GM10248 (cell line): ENCODE results near the gene GABRG3.

Experiments used
- CTCF ChIA-PET: fragments of 300-600 bp; sonication (Branson Sonifier 250); formaldehyde crosslinking; extraction: SDS; loops from one replicate; lab custom pipeline; 2021; ENCODE audit warnings: antibody characterized with exemption; lab: Yijun Ruan, JAX
- POLR2A ChIA-PET: fragments of 350-650 bp; sonication (Branson Sonifier 250); formaldehyde crosslinking; extraction: SDS; loops from one replicate; lab custom pipeline; 2020; ENCODE audit warnings: antibody characterized with exemption; lab: Yijun Ruan, JAX
- DNase-seq: peaks from one replicate; pipeline ENCODE4 v3.0.0; 2012; ENCODE audit errors: extremely low spot score
- TF ChIP-seq, protein P1 (sequence below): IDR thresholded peaks from 2 replicates; pipeline ENCODE4 v1.5.1; 2012; ENCODE audit warnings: mild to moderate bottlenecking, low read depth; ENCODE audit errors: extremely low read depth, missing control alignments, control extremely low read depth

The GABRG3 gene

DNA sequence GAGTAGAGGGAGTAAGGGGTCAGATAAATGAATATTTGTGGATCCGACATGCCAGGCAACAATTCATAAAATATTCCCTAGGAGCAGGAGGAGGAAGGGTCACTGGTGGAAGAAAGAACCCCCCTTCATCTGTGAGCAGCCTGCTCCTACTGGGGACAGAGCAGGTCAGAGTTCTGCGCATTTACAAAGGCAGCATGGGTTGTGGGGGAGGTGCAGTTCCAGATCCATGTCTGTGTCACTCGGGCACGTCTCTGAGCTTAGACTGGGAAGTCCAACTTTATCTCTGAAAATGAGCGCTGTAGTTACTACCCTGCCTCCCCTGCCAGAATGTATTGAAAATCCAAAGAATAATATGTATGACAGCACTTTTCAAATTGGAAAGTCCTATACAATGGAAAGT is 115.2 kb downstream of the GABRG3 start:
- TF ChIP-seq, protein P1, sequence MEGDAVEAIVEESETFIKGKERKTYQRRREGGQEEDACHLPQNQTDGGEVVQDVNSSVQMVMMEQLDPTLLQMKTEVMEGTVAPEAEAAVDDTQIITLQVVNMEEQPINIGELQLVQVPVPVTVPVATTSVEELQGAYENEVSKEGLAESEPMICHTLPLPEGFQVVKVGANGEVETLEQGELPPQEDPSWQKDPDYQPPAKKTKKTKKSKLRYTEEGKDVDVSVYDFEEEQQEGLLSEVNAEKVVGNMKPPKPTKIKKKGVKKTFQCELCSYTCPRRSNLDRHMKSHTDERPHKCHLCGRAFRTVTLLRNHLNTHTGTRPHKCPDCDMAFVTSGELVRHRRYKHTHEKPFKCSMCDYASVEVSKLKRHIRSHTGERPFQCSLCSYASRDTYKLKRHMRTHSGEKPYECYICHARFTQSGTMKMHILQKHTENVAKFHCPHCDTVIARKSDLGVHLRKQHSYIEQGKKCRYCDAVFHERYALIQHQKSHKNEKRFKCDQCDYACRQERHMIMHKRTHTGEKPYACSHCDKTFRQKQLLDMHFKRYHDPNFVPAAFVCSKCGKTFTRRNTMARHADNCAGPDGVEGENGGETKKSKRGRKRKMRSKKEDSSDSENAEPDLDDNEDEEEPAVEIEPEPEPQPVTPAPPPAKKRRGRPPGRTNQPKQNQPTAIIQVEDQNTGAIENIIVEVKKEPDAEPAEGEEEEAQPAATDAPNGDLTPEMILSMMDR = no peak
- POLR2A ChIA-PET = no interaction called here
- no peak for DNase-seq
- CTCF ChIA-PET = no interaction called here

DNA sequence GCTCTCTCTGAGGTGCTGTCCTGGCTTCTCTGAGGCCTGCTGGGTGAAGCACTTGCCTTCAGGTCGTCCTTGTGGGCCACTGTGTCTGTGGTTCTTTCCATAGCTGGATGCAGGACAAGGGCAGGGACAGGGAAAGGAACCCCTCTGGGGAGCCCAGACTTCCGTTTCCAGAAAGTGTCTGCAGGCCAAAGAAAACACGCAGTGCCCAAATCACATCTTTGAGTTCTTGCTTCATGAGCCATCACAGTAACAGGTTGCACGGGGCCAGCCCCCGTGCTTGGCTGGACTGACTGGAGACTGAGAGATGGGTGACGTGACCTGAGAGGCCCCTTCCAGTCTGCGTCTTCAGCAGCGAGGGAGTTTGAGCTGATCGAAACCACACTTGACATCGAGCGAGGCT is 115.8 kb downstream of the GABRG3 start:
- TF ChIP-seq, protein P1 = no peak
- DNase-seq = no peak
- ChIA-PET CTCF (no interaction called here), POLR2A (no interaction called here)

DNA sequence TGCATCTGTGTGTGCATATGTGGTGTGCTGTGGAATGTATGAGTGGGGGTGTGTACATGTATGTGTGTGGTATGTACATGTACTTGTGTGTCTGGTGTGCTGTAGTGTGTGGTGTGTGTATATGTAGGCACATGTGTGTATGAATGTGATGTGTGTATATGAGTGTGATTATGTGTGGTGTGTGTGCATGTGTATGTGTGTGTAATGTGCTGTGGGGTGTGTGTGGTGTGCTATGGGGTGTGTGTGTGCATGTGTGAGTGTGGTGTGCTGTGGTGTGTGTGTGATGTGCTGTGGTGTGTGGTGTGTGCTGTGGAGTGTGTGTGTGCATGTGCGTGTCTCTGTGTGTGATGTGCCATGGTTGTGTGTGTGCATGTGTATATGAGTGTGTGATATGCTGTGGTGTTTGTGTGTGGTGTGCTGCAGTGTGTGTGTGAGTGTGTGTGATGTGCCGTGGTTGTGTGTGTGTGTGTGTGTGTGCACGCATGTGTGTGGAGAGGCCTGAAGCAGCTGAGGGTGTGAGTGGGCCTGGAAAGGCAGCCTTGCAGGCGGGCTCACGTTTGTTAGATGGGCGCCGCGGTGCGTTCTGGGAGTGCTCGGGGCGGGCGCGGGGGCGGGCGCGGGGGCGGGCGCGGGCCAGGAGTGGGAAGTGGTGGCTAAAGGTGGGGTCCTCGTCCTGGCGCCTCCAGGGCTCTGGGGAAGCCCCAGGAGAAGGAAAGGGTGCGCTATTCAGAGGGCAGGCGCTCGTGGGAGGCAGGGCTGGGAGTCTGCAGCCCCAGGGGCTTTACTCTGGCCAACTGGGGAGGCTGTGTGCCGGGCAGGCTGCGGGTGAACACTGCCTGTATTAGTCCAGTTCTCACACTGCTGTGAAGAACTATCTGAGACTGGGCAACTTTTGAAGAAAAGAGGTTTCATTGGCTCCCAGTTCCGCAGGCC is 116.9 kb downstream of the GABRG3 start:
- POLR2A ChIA-PET = no interaction called here
- CTCF ChIA-PET = no interaction called here
- TF ChIP-seq, protein P1 = no peak
- DNase-seq = no peak

DNA sequence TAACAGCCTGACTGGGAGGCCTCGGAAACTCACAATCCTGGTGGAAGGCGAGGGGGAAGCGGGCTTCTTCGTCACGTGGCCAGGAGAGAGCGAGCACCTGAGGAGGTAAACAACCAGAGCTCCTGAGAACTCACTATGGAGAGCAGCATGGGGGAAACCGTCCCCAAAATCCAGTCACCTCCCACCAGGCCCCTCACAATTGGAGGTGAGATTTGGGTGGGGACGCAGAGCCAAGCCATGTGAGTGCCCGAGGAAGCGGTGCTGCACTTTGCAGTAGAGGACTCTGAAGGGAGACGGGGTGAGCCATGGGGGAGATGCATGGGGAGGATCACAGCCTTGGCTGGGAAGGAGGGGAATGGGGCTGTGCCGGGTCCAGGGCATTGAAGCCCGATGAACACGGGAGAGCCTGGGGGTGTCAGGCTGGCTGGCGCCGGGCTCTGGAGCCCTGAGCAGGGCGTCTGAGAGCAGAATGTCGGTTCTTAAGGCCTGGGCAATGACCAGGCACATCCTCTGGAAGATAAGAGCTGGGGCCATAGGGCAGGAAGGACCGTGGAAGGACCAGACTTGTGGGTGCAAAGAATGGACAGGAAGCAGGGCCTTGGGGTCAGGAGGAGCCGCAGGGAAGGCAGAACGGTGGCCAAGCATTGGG is 117.7 kb downstream of the GABRG3 start:
- ChIA-PET CTCF (no interaction called here), POLR2A (no interaction called here)
- no peak for DNase-seq
- TF ChIP-seq, protein P1 = no peak

GRCh38 chr15:27089233-27089586 is 118.2 kb downstream of the GABRG3 start:
- TF ChIP-seq, protein P1 = no peak
- ChIA-PET CTCF (no interaction called here), POLR2A (no interaction called here)
- DNase-seq = no peak

DNA sequence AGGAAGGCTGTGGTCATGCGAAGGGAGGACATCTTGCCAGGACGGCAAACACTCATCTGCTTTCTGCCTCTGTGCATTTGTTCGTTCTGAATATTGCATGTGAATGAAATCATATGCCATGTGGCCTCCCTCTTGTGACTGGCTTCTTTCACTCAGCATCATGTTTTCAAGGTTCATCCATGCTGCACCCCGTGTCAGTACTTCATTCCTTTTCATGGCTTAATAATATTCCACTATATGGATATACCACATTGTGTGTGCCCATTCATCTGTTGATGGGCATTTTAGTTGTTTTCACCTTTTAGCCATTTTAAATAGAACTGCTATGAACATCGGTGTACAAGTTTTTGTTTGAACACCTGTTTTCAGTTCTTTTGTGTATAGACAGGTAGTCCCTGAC is 118.7 kb downstream of the GABRG3 start:
- DNase-seq = no peak
- ChIA-PET CTCF (no interaction called here), POLR2A (no interaction called here)
- TF ChIP-seq, protein P1 = no peak
